NCI-H2171 treated with DMSO at 0.1 percent for 48 hours (cell line): ENCODE measurements around the gene VARS1.
"Not testable (repeated sequence)": the region's sequence is repeated elsewhere in the genome, so short reads cannot be mapped to it uniquely, and the experiment has no call there.

Experiments used
- DNase-seq: peaks from one replicate; lab custom pipeline; 2025; lab: John Stamatoyannopoulos, UW

Gene VARS1

GRCh38 chr6:31795616-31796298 is at the start of gene VARS1:
Gene VARS1 (minus strand): TSS chr6:31795752. CDS start chr6:31795217, 535 bp downstream.
- DNase-seq, result peak; percentile 86

GRCh38 chr6:31844507-31844906 is 49.0 kb upstream of the VARS1 start:
- DNase-seq, result no peak

- no peak for DNase-seq
Observed at GRCh38 chr6:31842053-31842452, 46.5 kb upstream of the VARS1 start.

- DNase-seq, result not testable (repeated sequence)
Observed at GRCh38 chr6:31839779-31840126, 44.2 kb upstream of the VARS1 start.

DNA sequence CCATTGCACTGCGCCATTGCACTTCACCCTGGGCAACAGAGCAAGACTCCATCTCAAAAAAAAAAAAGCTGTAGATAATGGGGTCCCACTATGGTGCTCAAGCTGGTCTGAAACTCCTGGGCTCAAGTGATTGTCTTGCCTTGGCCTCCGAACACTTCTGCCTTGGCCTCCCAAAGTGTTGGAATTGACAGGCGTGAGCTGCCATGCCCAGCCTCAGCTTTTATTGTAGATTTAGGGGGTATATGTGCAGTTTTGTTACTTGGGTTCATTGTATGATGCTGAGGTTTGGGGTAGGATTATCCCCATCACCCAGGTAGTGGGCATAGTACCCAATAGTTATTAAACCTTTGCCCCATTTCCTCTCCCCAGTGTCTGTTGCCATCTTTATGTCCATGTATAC is 43.4 kb upstream of the VARS1 start:
- no peak for DNase-seq

DNA sequence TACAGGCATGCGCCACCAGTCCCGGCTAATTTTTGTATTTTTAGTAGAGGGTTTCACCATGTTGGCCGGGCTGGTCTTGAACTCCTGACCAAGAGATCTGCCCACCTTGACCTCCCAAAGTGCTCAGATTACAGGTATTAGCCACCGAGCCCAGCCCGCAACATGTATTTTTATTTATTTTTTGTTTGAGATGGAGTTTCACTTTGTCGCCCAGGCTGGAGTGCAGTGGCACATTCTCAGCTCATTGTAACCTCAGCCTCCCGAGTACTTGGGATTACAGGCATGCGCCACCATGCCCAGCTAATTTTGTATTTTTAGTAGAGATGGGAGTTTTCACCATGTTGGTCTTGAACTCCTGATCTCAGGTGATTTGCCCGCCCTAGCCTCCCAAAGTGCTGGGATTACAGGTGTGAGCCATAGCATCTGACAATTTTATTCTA is 42.6 kb upstream of the VARS1 start:
- DNase-seq, result not testable (repeated sequence)

DNA sequence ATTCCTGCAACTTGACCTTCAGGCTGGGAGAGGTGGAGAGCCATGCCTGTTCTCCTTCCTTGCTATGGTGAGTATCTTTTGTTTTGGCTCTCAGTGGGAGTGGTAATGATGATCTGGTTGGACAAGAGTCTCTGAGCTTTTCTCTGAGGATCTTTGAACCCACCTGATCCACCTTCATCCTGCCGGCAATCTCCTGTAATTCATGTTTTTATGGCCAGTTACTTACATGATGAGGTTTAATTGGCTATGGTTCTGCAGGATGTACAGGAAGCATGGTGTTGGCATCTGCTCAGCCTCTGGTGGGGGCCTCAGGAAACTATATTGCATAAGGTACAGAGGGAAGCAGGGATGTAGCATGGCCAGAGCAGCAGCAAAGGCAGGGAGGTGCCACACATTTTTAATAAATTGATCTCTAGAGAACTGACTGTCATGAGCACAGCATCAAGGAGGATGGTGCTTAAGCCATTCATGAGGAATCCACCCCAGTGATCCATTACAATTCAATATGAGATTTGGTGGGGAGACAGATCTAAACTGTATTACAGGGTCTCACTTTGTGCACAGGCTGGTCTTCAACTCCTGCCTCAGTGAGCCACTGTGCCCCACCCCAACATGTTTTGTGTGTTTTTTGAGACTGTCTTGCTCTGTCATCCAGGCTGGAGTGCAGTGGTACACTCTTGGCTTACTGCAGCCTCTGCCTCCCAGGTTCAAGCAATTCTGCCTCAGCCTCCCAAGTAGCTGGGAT is 42.0 kb upstream of the VARS1 start:
- no peak for DNase-seq

GRCh38 chr6:31836474-31837368 is 41.2 kb upstream of the VARS1 start:
- no peak for DNase-seq

DNA sequence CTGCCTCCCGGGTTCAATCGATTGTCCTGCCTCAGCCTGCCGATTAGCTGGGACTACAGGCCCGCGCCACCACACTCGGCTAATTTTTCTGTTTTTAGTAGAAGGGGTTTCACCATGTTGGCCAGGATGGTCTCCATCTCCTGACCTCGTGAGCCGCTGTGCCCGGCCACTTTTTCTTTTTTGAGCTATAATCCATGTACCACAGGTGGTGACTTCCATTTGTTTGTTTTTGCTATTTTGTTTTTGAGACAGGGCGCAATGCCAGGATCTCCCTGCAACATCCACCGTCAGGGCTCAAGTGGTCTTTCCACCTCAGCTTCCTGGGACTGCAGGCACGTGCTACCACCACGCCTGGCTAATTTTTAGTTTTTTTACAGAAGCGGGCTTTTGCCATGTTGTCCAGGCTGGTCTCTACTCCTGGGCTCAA is 40.5 kb upstream of the VARS1 start:
- DNase-seq, result no peak

- DNase-seq, result peak; percentile 92
Observed at GRCh38 chr6:31834367-31835250, 39.1 kb upstream of the VARS1 start.

DNA sequence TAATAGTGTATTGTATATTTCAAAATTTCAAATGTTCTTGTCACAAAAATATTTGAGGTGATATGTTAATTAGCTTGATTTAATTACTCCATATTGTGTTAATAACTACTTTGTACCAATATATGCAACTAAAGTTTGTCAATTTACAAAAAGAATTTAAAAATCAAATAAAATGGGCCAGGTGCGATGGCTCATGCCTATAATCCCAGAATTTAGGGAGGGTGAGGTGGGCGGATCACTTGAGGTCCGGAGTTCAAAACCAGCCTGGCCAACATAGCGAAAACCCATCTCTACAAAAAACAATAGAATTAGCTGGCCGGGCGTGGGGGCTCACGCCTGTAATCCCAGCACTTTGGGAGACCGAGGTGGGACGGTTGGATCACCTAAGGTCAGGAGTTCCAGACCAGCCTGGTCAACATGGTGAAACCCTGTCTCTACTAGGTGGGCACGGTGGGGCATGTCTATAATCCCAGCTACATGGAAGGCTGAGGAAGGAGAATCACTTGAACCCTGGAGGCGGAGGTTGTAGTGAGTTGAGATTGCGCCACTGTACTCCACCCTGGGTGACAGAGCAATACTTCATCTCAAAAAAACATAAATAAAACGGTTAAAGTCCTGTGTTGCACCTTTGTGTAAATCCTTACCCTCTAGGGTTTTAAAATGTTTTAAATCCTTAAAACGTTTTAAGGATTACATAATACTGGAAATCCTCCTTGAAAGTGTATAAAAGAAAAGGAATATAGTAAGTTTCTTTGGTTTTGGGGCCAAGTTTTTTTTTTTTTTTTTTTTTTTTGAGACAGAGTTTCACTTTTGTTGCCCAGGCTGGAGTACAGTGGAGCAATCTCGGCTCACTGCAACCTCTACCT is 36.0 kb upstream of the VARS1 start:
- no peak for DNase-seq

GRCh38 chr6:31830886-31831335 is 35.4 kb upstream of the VARS1 start:
- DNase-seq, result no peak

- DNase-seq, result peak; percentile 80
Observed at GRCh38 chr6:31829633-31830283, 34.2 kb upstream of the VARS1 start.

DNA sequence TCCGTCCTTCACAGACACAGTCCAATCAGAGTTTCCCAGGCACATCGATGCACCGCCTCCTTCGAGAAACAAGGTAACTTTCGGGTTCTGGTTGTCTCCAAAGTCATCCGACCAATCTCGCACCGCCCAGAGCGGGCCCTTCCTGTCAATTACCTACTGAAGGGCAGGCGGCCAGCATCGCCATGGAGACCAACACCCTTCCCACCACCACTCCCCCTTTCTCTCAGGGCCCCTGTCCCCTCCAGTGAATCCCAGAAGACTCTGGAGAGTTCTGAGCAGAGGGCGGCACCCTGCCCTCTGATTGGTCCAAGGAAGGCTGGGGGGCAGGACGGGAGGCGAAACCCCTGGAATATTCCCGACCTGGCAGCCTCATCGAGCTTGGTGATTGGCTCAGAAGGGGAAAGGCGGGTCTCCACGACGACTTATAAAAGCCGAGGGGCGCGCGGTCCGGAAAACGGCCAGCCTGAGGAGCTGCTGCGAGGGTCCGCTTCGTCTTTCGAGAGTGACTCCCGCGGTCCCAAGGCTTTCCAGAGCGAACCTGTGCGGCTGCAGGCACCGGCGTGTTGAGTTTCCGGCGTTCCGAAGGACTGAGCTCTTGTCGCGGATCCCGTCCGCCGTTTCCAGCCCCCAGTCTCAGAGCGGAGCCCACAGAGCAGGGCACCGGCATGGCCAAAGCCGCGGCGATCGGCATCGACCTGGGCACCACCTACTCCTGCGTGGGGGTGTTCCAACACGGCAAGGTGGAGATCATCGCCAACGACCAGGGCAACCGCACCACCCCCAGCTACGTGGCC is 31.9 kb upstream of the VARS1 start, which contains the start of gene HSPA1B:
TSS of gene HSPA1B (plus strand) at position 453 of the 794 bp plus-strand sequence. CDS start at position 666, 213 bp downstream.
- peak; percentile 100 for DNase-seq

- peak; percentile 97 for DNase-seq
Observed at GRCh38 chr6:31826793-31827285, 31.3 kb upstream of the VARS1 start.

- DNase-seq, result no peak
Observed at GRCh38 chr6:31825553-31825952, 30.0 kb upstream of the VARS1 start.

- not testable (repeated sequence) for DNase-seq
Observed at GRCh38 chr6:31823592-31824196, 28.1 kb upstream of the VARS1 start.
